C4-2B (cell line): ENCODE results near the gene GABRG2.

Experiments
- ZFX ChIP-seq: fragments of 450-650 bp; IDR thresholded peaks from 2 replicates; pipeline ENCODE4 v1.6.1; 2017
- TF ChIP-seq, protein P1 (sequence below): fragments of 450-650 bp; conservative IDR thresholded peaks from 2 replicates; pipeline ENCODE4 v1.5.1; 2017; ENCODE audit warnings: mild to moderate bottlenecking

DNA sequence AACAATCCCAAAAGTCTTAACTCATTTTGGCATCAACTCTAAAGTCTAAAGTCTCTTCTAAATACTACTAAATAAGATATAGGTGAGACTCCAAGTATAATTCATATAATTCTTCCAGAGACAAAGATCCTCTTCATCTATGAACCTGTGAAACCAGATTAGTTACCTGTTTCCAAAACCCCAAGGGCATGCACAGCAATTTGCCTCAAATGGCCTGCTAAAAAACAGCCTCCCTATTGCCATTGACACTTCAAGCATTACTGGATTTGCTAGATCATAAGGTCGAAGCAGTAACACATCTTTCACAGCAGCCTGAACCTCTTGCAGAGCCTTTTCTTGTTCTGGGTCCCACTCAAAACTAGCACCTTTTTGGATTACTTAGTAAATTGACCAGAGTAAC lies 20.3 kb upstream of the GABRG2 start:
- TF ChIP-seq, protein P1, sequence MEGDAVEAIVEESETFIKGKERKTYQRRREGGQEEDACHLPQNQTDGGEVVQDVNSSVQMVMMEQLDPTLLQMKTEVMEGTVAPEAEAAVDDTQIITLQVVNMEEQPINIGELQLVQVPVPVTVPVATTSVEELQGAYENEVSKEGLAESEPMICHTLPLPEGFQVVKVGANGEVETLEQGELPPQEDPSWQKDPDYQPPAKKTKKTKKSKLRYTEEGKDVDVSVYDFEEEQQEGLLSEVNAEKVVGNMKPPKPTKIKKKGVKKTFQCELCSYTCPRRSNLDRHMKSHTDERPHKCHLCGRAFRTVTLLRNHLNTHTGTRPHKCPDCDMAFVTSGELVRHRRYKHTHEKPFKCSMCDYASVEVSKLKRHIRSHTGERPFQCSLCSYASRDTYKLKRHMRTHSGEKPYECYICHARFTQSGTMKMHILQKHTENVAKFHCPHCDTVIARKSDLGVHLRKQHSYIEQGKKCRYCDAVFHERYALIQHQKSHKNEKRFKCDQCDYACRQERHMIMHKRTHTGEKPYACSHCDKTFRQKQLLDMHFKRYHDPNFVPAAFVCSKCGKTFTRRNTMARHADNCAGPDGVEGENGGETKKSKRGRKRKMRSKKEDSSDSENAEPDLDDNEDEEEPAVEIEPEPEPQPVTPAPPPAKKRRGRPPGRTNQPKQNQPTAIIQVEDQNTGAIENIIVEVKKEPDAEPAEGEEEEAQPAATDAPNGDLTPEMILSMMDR = no peak
- no peak for TF ChIP-seq ZFX
